HepG2 (cell line): ENCODE measurements around the gene SNX11. TPM values are rescaled to one million over a fixed set of nuclear protein-coding genes. Genes with fewer than 3 reads are reported as not detected.

Experiments
- AGO1 ChIP-seq: fragments of 200-400 bp; formaldehyde crosslinking; IDR thresholded peaks from 2 replicates; pipeline ENCODE4 v1.6.1; 2017; ENCODE audit warnings: mild to moderate bottlenecking, low read depth, low read length, moderate library complexity; ENCODE audit not compliant: poor library complexity, severe bottlenecking
- ATF7-NPFF ChIP-seq: sonication (generic); formaldehyde crosslinking; IDR thresholded peaks from 2 replicates; pipeline ENCODE4 v1.8.1; 2023; ENCODE audit warnings: mild to moderate bottlenecking, low read depth, missing genetic modification reagents, moderate library complexity
- HMG20A ChIP-seq: IDR thresholded peaks from 2 replicates; pipeline ENCODE4 v1.6.1; 2016; ENCODE audit warnings: borderline replicate concordance
- MED13 ChIP-seq: sonication (generic); formaldehyde crosslinking; IDR thresholded peaks from 2 replicates; pipeline ENCODE4 v1.5.0; 2020; ENCODE audit warnings: missing genetic modification reagents
- SYNCRIP ChIP-seq: fragments of 200-400 bp; formaldehyde crosslinking; IDR thresholded peaks from 2 replicates; pipeline ENCODE4 v1.6.1; 2018; ENCODE audit warnings: mild to moderate bottlenecking, low read depth, low read length; ENCODE audit not compliant: insufficient read depth
- TFDP2 ChIP-seq: sonication (generic); formaldehyde crosslinking; IDR thresholded peaks from 2 replicates; pipeline ENCODE4 v1.4.0; 2020; ENCODE audit warnings: missing genetic modification reagents
- ZNF160 ChIP-seq: sonication (generic); formaldehyde crosslinking; IDR thresholded peaks from 2 replicates; pipeline ENCODE4 v1.8.0; 2022; ENCODE audit warnings: mild to moderate bottlenecking, inconsistent platforms, missing genetic modification reagents
- ZNF343 ChIP-seq: sonication (generic); formaldehyde crosslinking; IDR thresholded peaks from 2 replicates; pipeline ENCODE4 v1.4.0; 2020; ENCODE audit warnings: mild to moderate bottlenecking, missing genetic modification reagents
- ZNF747 ChIP-seq: sonication (generic); formaldehyde crosslinking; IDR thresholded peaks from 2 replicates; pipeline ENCODE4 v1.8.1; 2023; ENCODE audit warnings: missing genetic modification reagents, mild to moderate bottlenecking, borderline replicate concordance
- ZNF773 ChIP-seq: sonication (generic); formaldehyde crosslinking; IDR thresholded peaks from 2 replicates; pipeline ENCODE4 v1.4.0; 2020; ENCODE audit warnings: missing genetic modification reagents, borderline replicate concordance
- ZSCAN20 ChIP-seq: sonication (generic); formaldehyde crosslinking; IDR thresholded peaks from 2 replicates; pipeline ENCODE4 v1.4.0; 2020; ENCODE audit warnings: missing genetic modification reagents, mild to moderate bottlenecking, borderline replicate concordance
- polyA plus RNA-seq, 8 experiments: library from polyadenylated mRNA; depleted of rRNA in 3 of 8; stranded (reverse) in 7 of 8; unstranded in 1 of 8; fragments of >200 nt; fragmentation: Illumina TruSeq in 4 of 8; extraction: Trizol in 4 of 8; gene quantifications; 2 replicates each; pipeline versions ENCODE4 v1.2.1 to v1.2.3, GENCODE V29; 2011 to 2016; ENCODE audit warnings: low read depth in 4 of 8, missing spikeins in 1 of 8, mixed read lengths in 1 of 8; ENCODE audit not compliant: insufficient read depth in 1 of 8
- total RNA-seq, 5 experiments: library from RNA; depleted of rRNA; stranded (reverse); fragments of >200 nt; fragmentation: Illumina TruSeq; extraction: Trizol; gene quantifications; 2 replicates each; pipeline ENCODE4 v1.2.3, GENCODE V29; 2016; ENCODE audit warnings: low read depth in 1 of 5
- TF ChIP-seq, protein P1 (sequence below): sonication (generic); formaldehyde crosslinking; IDR thresholded peaks from 2 replicates; pipeline ENCODE4 v1.4.0; 2020; ENCODE audit warnings: mild to moderate bottlenecking, missing genetic modification reagents, borderline replicate concordance
- TF ChIP-seq, protein P2 (sequence below): sonication (generic); formaldehyde crosslinking; IDR thresholded peaks from 2 replicates; pipeline ENCODE4 v1.5.1; 2020; ENCODE audit warnings: mild to moderate bottlenecking, missing genetic modification reagents, moderate library complexity
- TF ChIP-seq, protein P3 (sequence below): sonication (generic); formaldehyde crosslinking; IDR thresholded peaks from 2 replicates; pipeline ENCODE4 v1.8.0; 2022; ENCODE audit warnings: missing genetic modification reagents, low read depth, mild to moderate bottlenecking, borderline replicate concordance

The SNX11 gene
- total and polyA plus RNA-seq, 2 of the 13 experiments (the other 11 are each of a cell fraction or from before 2014, with no cell fraction given): 12.9 to 14.0 TPM

DNA sequence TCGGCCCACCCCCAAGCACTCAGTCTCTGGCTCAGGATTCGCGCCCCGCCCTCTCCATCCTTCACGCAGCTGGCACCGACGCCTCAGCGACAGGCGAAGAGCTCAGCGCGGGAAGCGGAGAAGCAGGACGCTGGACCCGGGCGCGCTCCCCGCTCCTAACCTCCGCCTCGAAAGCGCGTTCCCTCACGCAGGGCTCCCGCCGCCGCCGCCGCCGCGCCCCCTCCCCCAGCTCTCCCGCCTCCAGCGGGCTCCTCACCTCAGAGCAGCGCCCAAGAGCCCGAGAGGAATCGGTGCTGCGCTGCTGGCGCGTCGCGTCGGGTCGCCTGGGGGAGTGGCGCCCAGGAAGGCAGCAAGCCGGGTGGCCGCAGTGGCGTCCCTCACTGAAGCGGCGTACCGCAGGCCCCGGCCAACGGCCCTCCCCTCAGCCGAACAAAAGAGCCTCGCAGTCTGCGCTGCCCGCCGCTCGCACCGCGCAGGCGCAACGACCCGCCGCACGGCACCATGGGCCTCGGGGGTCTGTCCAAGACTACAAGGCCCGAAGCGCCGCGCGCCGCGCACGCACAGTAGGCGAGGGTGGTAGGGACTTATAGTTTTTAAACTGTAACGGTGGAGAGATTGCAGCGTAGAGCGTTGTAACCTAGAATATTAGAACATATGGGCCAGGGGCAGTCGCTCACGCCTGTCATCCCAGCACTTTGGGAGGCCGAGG is 6.4 kb upstream of the SNX11 start, which contains the start of gene CBX1 (continued):
- TF ChIP-seq MED13 (CRISPR knock-in tag) (no peak; the same call in 1 of the 2 replicates), AGO1 (peak; percentile 66), ZNF160 (CRISPR knock-in tag) (peak; percentile 85), ZNF773 (CRISPR knock-in tag) (no peak; the same call in 1 of the 2 replicates), ZNF343 (CRISPR knock-in tag) (peak; percentile 90; the same call in 1 of the 2 replicates), SYNCRIP (no peak), ZSCAN20 (CRISPR knock-in tag) (peak; percentile 36; the same call in 1 of the 2 replicates), ZNF747 (CRISPR knock-in tag) (peak; percentile 98), ATF7-NPFF (CRISPR knock-in tag) (peak; percentile 93), HMG20A (CRISPR knock-in tag) (no peak), TFDP2 (peak; percentile 91)
- TF ChIP-seq, protein P1, sequence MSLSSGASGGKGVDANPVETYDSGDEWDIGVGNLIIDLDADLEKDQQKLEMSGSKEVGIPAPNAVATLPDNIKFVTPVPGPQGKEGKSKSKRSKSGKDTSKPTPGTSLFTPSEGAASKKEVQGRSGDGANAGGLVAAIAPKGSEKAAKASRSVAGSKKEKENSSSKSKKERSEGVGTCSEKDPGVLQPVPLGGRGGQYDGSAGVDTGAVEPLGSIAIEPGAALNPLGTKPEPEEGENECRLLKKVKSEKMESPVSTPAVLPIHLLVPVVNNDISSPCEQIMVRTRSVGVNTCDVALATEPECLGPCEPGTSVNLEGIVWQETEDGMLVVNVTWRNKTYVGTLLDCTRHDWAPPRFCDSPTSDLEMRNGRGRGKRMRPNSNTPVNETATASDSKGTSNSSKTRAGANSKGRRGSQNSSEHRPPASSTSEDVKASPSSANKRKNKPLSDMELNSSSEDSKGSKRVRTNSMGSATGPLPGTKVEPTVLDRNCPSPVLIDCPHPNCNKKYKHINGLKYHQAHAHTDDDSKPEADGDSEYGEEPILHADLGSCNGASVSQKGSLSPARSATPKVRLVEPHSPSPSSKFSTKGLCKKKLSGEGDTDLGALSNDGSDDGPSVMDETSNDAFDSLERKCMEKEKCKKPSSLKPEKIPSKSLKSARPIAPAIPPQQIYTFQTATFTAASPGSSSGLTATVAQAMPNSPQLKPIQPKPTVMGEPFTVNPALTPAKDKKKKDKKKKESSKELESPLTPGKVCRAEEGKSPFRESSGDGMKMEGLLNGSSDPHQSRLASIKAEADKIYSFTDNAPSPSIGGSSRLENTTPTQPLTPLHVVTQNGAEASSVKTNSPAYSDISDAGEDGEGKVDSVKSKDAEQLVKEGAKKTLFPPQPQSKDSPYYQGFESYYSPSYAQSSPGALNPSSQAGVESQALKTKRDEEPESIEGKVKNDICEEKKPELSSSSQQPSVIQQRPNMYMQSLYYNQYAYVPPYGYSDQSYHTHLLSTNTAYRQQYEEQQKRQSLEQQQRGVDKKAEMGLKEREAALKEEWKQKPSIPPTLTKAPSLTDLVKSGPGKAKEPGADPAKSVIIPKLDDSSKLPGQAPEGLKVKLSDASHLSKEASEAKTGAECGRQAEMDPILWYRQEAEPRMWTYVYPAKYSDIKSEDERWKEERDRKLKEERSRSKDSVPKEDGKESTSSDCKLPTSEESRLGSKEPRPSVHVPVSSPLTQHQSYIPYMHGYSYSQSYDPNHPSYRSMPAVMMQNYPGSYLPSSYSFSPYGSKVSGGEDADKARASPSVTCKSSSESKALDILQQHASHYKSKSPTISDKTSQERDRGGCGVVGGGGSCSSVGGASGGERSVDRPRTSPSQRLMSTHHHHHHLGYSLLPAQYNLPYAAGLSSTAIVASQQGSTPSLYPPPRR: 0 out of 2 replicates have a peak, but pooled peaks have one; percentile 37
- TF ChIP-seq, protein P2, sequence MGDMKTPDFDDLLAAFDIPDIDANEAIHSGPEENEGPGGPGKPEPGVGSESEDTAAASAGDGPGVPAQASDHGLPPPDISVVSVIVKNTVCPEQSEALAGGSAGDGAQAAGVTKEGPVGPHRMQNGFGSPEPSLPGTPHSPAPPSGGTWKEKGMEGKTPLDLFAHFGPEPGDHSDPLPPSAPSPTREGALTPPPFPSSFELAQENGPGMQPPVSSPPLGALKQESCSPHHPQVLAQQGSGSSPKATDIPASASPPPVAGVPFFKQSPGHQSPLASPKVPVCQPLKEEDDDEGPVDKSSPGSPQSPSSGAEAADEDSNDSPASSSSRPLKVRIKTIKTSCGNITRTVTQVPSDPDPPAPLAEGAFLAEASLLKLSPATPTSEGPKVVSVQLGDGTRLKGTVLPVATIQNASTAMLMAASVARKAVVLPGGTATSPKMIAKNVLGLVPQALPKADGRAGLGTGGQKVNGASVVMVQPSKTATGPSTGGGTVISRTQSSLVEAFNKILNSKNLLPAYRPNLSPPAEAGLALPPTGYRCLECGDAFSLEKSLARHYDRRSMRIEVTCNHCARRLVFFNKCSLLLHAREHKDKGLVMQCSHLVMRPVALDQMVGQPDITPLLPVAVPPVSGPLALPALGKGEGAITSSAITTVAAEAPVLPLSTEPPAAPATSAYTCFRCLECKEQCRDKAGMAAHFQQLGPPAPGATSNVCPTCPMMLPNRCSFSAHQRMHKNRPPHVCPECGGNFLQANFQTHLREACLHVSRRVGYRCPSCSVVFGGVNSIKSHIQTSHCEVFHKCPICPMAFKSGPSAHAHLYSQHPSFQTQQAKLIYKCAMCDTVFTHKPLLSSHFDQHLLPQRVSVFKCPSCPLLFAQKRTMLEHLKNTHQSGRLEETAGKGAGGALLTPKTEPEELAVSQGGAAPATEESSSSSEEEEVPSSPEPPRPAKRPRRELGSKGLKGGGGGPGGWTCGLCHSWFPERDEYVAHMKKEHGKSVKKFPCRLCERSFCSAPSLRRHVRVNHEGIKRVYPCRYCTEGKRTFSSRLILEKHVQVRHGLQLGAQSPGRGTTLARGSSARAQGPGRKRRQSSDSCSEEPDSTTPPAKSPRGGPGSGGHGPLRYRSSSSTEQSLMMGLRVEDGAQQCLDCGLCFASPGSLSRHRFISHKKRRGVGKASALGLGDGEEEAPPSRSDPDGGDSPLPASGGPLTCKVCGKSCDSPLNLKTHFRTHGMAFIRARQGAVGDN (CRISPR knock-in tag): peak; percentile 98
- TF ChIP-seq, protein P3, sequence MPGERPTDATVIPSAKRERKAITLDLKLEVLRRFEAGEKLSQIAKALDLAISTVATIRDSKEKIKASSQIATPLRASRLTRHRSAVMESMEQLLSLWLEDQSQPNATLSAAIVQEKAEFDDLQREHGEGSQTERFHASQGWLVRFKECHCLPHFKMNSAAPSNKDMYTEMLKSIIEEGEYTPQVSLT (CRISPR knock-in tag): no peak
